IMR-90 (cell line): ENCODE results near the gene ZNF76. TPM values are rescaled to one million over a fixed set of nuclear protein-coding genes. Genes with fewer than 3 reads are reported as not detected.
A peak's percentile ranks its signal among the peaks of the same experiment; 100 is the strongest.

ENCODE experiments used
- ATAC-seq: fragments of 200-7000 bp; cut with Tn5 transposase; 2 replicates; pipeline ENCODE4 v1.9.1; 2020; ENCODE audit warnings: low read depth, mild to moderate bottlenecking, moderate library complexity
- BruUV-seq: library from RNA; stranded (reverse); fragments of 400-500 nt; replicated peaks from 2 replicates; lab custom pipeline; 2021; lab: Mats Ljungman, UMichigan
- CTCF ChIA-PET: fragments of 300-600 bp; formaldehyde crosslinking; extraction: SDS; loops from one replicate; lab custom pipeline; 2021; ENCODE audit warnings: antibody characterized with exemption; lab: Yijun Ruan, JAX
- POLR2A ChIA-PET: fragments of 300-600 bp; sonication (Branson Sonifier 250); formaldehyde crosslinking; loops from one replicate; lab custom pipeline; 2022; ENCODE audit warnings: antibody characterized with exemption; ENCODE audit not compliant: unreplicated experiment; lab: Charles Lee
- DNase-seq: peaks from one replicate; pipeline ENCODE4 v3.0.0; 2013
- H2AFZ ChIP-seq: replicated peaks from 2 replicates; pipeline ENCODE3; 2013; ENCODE audit warnings: low read length, mild to moderate bottlenecking; ENCODE audit not compliant: poor library complexity
- H2AK5ac ChIP-seq: 2 replicates; pipeline ENCODE4 v1.6.1; 2013; ENCODE audit warnings: low read depth, low read length, inconsistent platforms
- H2AK9ac ChIP-seq: replicated peaks from 2 replicates; pipeline ENCODE3; 2013; ENCODE audit warnings: mild to moderate bottlenecking, low read depth, low read length, moderate library complexity; ENCODE audit not compliant: poor library complexity
- H2BK120ac ChIP-seq: 2 replicates; pipeline ENCODE4 v1.6.1; 2013; ENCODE audit warnings: low read depth, low read length, inconsistent platforms
- H2BK15ac ChIP-seq: 3 replicates; pipeline ENCODE4 v1.6.1; 2013; ENCODE audit warnings: low read depth, low read length, inconsistent platforms
- H2BK20ac ChIP-seq: 2 replicates; pipeline ENCODE4 v1.6.1; 2013; ENCODE audit warnings: low read depth, mild to moderate bottlenecking, inconsistent platforms, low read length, moderate library complexity
- H2BK5ac ChIP-seq: 2 replicates; pipeline ENCODE4 v1.6.1; 2013; ENCODE audit warnings: mild to moderate bottlenecking, low read depth, low read length, inconsistent platforms; ENCODE audit not compliant: poor library complexity, severe bottlenecking
- H3K14ac ChIP-seq: replicated peaks from 2 replicates; pipeline ENCODE4 v1.6.1; 2013; ENCODE audit warnings: low read depth, low read length, inconsistent platforms
- H3K18ac ChIP-seq: 2 replicates; pipeline ENCODE4 v1.6.1; 2013; ENCODE audit warnings: low read depth, low read length, control low read depth
- H3K23ac ChIP-seq: 2 replicates; pipeline ENCODE4 v1.6.1; 2013; ENCODE audit warnings: low read depth, low read length, inconsistent platforms
- H3K27ac ChIP-seq: 2 replicates; pipeline ENCODE4 v1.5.1; 2013; ENCODE audit warnings: mild to moderate bottlenecking, control low read depth, low read length; ENCODE audit not compliant: insufficient read depth
- H3K27me3 ChIP-seq: 2 replicates; pipeline ENCODE4 v1.6.1; 2013; ENCODE audit warnings: low read length; ENCODE audit not compliant: control insufficient read depth, insufficient read depth
- H3K36me3 ChIP-seq: 2 replicates; pipeline ENCODE4 v1.6.1; 2013; ENCODE audit warnings: low read length, mixed read lengths; ENCODE audit not compliant: control insufficient read depth, insufficient read depth
- H3K4ac ChIP-seq: 2 replicates; pipeline ENCODE4 v1.6.1; 2013; ENCODE audit warnings: low read depth, low read length, inconsistent platforms
- H3K4me1 ChIP-seq: 2 replicates; pipeline ENCODE4 v1.6.1; 2013; ENCODE audit warnings: low read length, mixed read lengths; ENCODE audit not compliant: control insufficient read depth, insufficient read depth
- H3K4me2 ChIP-seq: 2 replicates; pipeline ENCODE4 v1.6.1; 2013; ENCODE audit warnings: low read depth, mild to moderate bottlenecking, control low read depth, low read length, moderate library complexity
- H3K4me3 ChIP-seq: 2 replicates; pipeline ENCODE4 v1.5.1; 2013; ENCODE audit warnings: low read depth, mild to moderate bottlenecking, control low read depth, low read length, moderate library complexity; ENCODE audit not compliant: insufficient read depth
- H3K56ac ChIP-seq: 2 replicates; pipeline ENCODE4 v1.6.1; 2013; ENCODE audit warnings: low read length, inconsistent platforms; ENCODE audit not compliant: insufficient read depth; ENCODE audit errors: extremely low read depth
- H3K79me1 ChIP-seq, 2 experiments: 2 replicates each; pipeline ENCODE4 v1.6.1; 2013; ENCODE audit warnings: low read length in 2 of 2, inconsistent platforms in 1 of 2, low read depth in 1 of 2
- H3K9ac ChIP-seq: 2 replicates; pipeline ENCODE4 v1.6.1; 2013; ENCODE audit warnings: low read depth, low read length, control low read depth
- H3K9me1 ChIP-seq: 2 replicates; pipeline ENCODE4 v1.6.1; 2013; ENCODE audit warnings: low read length, inconsistent platforms; ENCODE audit not compliant: insufficient read depth
- H3K9me3 ChIP-seq: 2 replicates; pipeline ENCODE4 v1.6.1; 2013; ENCODE audit warnings: low read length; ENCODE audit not compliant: control insufficient read depth, insufficient read depth
- H4K20me1 ChIP-seq: 2 replicates; pipeline ENCODE4 v1.6.1; 2013; ENCODE audit warnings: low read length, inconsistent platforms; ENCODE audit not compliant: insufficient read depth
- H4K5ac ChIP-seq: 2 replicates; pipeline ENCODE4 v1.6.1; 2013; ENCODE audit warnings: mild to moderate bottlenecking, low read depth, low read length, control low read depth
- H4K8ac ChIP-seq, 2 experiments: 2 replicates each; pipeline ENCODE4 v1.6.1; 2013; ENCODE audit warnings: low read depth in 2 of 2, low read length in 2 of 2, control low read depth in 1 of 2, inconsistent platforms in 1 of 2
- H4K91ac ChIP-seq: 2 replicates; pipeline ENCODE4 v1.6.1; 2013; ENCODE audit warnings: low read depth, low read length, inconsistent platforms; ENCODE audit not compliant: insufficient read depth
- BHLHE40 ChIP-seq: fragments of 150-350 bp; IDR thresholded peaks from 2 replicates; pipeline ENCODE4 v1.6.1; 2016; ENCODE audit warnings: mild to moderate bottlenecking, low read depth, low read length
- CEBPB ChIP-seq: IDR thresholded peaks from 2 replicates; pipeline ENCODE4 v1.6.1; 2012; ENCODE audit warnings: low read depth, low read length, improper control_type of control experiment
- CHD1 ChIP-seq: IDR thresholded peaks from 2 replicates; pipeline ENCODE4 v1.6.1; 2012; ENCODE audit warnings: low read depth, low read length, improper control_type of control experiment
- CTCF ChIP-seq: conservative IDR thresholded peaks from 2 replicates; pipeline ENCODE4 v1.5.1; 2012; ENCODE audit warnings: mild to moderate bottlenecking, low read depth, low read length, improper control_type of control experiment
- ELK1 ChIP-seq: fragments of 150-350 bp; IDR thresholded peaks from 2 replicates; pipeline ENCODE4 v1.6.1; 2016; ENCODE audit warnings: low read depth, mild to moderate bottlenecking, low read length, moderate library complexity, borderline replicate concordance
- FOS ChIP-seq: fragments of 150-350 bp; IDR thresholded peaks from 2 replicates; pipeline ENCODE4 v1.6.1; 2016; ENCODE audit warnings: low read depth, low read length
- MAFK ChIP-seq: IDR thresholded peaks from 2 replicates; pipeline ENCODE4 v1.6.1; 2012; ENCODE audit warnings: low read depth, low read length, improper control_type of control experiment
- MAZ ChIP-seq: IDR thresholded peaks from 2 replicates; pipeline ENCODE4 v1.6.1; 2012; ENCODE audit warnings: low read depth, mild to moderate bottlenecking, low read length, improper control_type of control experiment, moderate library complexity, borderline replicate concordance
- MXI1 ChIP-seq: IDR thresholded peaks from 2 replicates; pipeline ENCODE4 v1.6.1; 2012; ENCODE audit warnings: low read depth, mild to moderate bottlenecking, low read length, moderate library complexity, borderline replicate concordance
- NFE2L2 ChIP-seq: fragments of 150-350 bp; IDR thresholded peaks from 2 replicates; pipeline ENCODE4 v1.6.1; 2016; ENCODE audit warnings: low read depth, mild to moderate bottlenecking, low read length
- POLR2A ChIP-seq: IDR thresholded peaks from 2 replicates; pipeline ENCODE4 v1.6.1; 2012; ENCODE audit warnings: mild to moderate bottlenecking, low read depth, low read length
- RAD21 ChIP-seq: IDR thresholded peaks from 2 replicates; pipeline ENCODE4 v1.6.1; 2012; ENCODE audit warnings: low read length, improper control_type of control experiment
- RCOR1 ChIP-seq: IDR thresholded peaks from 2 replicates; pipeline ENCODE4 v1.6.1; 2012; ENCODE audit warnings: mild to moderate bottlenecking, low read length, improper control_type of control experiment; ENCODE audit not compliant: insufficient replicate concordance
- RFX5 ChIP-seq: IDR thresholded peaks from 2 replicates; pipeline ENCODE4 v1.8.0; 2012; ENCODE audit warnings: low read depth, mild to moderate bottlenecking, low read length, moderate library complexity
- SMC3 ChIP-seq: fragments of 150-350 bp; IDR thresholded peaks from 2 replicates; pipeline ENCODE4 v1.6.1; 2016; ENCODE audit warnings: low read depth, mild to moderate bottlenecking, antibody characterized with exemption, low read length, moderate library complexity
- USF2 ChIP-seq: fragments of 150-350 bp; IDR thresholded peaks from 2 replicates; pipeline ENCODE4 v1.6.1; 2017; ENCODE audit warnings: mild to moderate bottlenecking, antibody characterized with exemption, low read length, low read depth
- WGBS, 2 experiments: methylation state at CpG; one replicate each; pipeline versions ENCODE4 v1.1.5 to v1.1.7; 2013; ENCODE audit warnings: missing lambda C conversion rate in 2 of 2; ENCODE audit not compliant: insufficient read length in 1 of 2; ENCODE audit errors: extremely low coverage in 2 of 2; 5-methylcytosine and 5-hydroxymethylcytosine counted together
- dilution Hi-C: fragments of 300-500 bp; cut with HindIII; formaldehyde crosslinking; loops from one replicate; pipeline ENCODE4 v1.14.3; 2018; ENCODE audit warnings: low sequenced_read_pairs; ENCODE audit not compliant: unreplicated experiment
- in situ Hi-C: fragments of 300-500 bp; cut with MboI; formaldehyde crosslinking; loops from 3 replicates; pipeline ENCODE4 v1.14.3; 2019; ENCODE audit warnings: low sequenced_read_pairs, inconsistent platforms, mixed read lengths
- intact Hi-C: fragments of 100-400 bp; cut with micrococcal nuclease; formaldehyde crosslinking; loops from 2 replicates; pipeline ENCODE4 v1.10.0; 2022
- polyA plus RNA-seq, 3 experiments: library from polyadenylated mRNA; depleted of rRNA; stranded (reverse); fragments of >200 nt; gene quantifications; 2 replicates each; pipeline ENCODE4 v1.2.3, GENCODE V29; 2012; ENCODE audit warnings: low replicate concordance in 1 of 3
- total RNA-seq: library from RNA; depleted of rRNA; stranded (reverse); fragments of >200 nt; gene quantifications from 2 replicates; pipeline ENCODE4 v1.2.3, GENCODE V29; 2012

The ZNF76 gene
- total and polyA plus RNA-seq, 2 of the 4 experiments (the other 2 are of a cell fraction) = 19.9 to 21.1 TPM

GRCh38 chr6:35248965-35249364, 10.6 kb upstream of the ZNF76 start:
- no peak overlapping the region for H3K56ac ChIP-seq
- no peak overlapping the region for H3K27ac ChIP-seq
- no peak overlapping the region for H2AK9ac ChIP-seq
- H2AK5ac ChIP-seq = no peak overlapping the region
- H3K36me3 ChIP-seq = peaks cover 18% of the 10 kb centered on the region; the same call in 1 of the 2 replicates
- H3K79me1 ChIP-seq = peaks cover 20 to 67% of the 10 kb centered on the region in 2 experiments; a peak in 3 of 4 replicates
- H2BK120ac ChIP-seq = no peak overlapping the region
- no peak for TF ChIP-seq ELK1
- TF ChIP-seq CEBPB = no peak
- TF ChIP-seq MAFK = no peak
- TF ChIP-seq BHLHE40 = no peak
- TF ChIP-seq CHD1 = no peak
- TF ChIP-seq RFX5 = no peak
- no peak for TF ChIP-seq RCOR1
- no peak for TF ChIP-seq MXI1
- no peak for TF ChIP-seq SMC3
- no peak for TF ChIP-seq RAD21
- TF ChIP-seq POLR2A = no peak
- TF ChIP-seq FOS = no peak
- TF ChIP-seq NFE2L2 = no peak
- no peak for TF ChIP-seq CTCF
- TF ChIP-seq MAZ = no peak
- no peak for TF ChIP-seq USF2
- H3K14ac ChIP-seq = no peak overlapping the region; the same call in 1 of the 2 replicates
- DNase-seq = no peak
- BruUV-seq = no TSS peak
- H3K4me2 ChIP-seq = no peak overlapping the region
- ATAC-seq = no peak
- POLR2A ChIA-PET = no interaction called here
- dilution Hi-C loops = no loop called here
- no peaks in the 10 kb centered on the region; the same call in 1 of the 2 replicates for H4K20me1 ChIP-seq
- H3K4me3 ChIP-seq = no peak overlapping the region
- H2BK15ac ChIP-seq = no peak overlapping the region; the same call in 2 of the 3 replicates
- H3K9me3 ChIP-seq = no peaks in the 10 kb centered on the region
- no peak overlapping the region; a peak in 1 of 4 replicates for H4K8ac ChIP-seq
- H2AFZ ChIP-seq = no peak overlapping the region
- no peak overlapping the region for H2BK20ac ChIP-seq
- H3K27me3 ChIP-seq = no peaks in the 10 kb centered on the region
- CTCF ChIA-PET = interaction anchor here (1.1 kb wide), 1 partner anchor 10 kb away, joined by 4 read pairs; no protein-coding TSS in a partner anchor
- H3K23ac ChIP-seq = no peak overlapping the region
- WGBS, 2 experiments = 100% methylated on average over 1 of the region's 3 CpGs; no CpG with 5 or more reads in 1 of the 2 experiments
- no peak overlapping the region for H3K9ac ChIP-seq
- intact Hi-C loops = no loop called here
- no peak overlapping the region; the same call in 1 of the 2 replicates for H4K91ac ChIP-seq
- no peak overlapping the region for H4K5ac ChIP-seq
- peaks cover 18% of the 10 kb centered on the region for H3K9me1 ChIP-seq
- no peak overlapping the region for H2BK5ac ChIP-seq
- in situ Hi-C loops = no loop called here
- H3K18ac ChIP-seq = no peak overlapping the region
- H3K4me1 ChIP-seq = peaks cover 2% of the 10 kb centered on the region; the same call in 1 of the 2 replicates
- peak overlapping the region; percentile 60 for H3K4ac ChIP-seq
